ENCODE data around the gene PRDM10.
"Not testable (repeated sequence)": the region's sequence is repeated elsewhere in the genome, so short reads cannot be mapped to it uniquely, and the experiment has no call there.

PRDM10 gene, protein sequence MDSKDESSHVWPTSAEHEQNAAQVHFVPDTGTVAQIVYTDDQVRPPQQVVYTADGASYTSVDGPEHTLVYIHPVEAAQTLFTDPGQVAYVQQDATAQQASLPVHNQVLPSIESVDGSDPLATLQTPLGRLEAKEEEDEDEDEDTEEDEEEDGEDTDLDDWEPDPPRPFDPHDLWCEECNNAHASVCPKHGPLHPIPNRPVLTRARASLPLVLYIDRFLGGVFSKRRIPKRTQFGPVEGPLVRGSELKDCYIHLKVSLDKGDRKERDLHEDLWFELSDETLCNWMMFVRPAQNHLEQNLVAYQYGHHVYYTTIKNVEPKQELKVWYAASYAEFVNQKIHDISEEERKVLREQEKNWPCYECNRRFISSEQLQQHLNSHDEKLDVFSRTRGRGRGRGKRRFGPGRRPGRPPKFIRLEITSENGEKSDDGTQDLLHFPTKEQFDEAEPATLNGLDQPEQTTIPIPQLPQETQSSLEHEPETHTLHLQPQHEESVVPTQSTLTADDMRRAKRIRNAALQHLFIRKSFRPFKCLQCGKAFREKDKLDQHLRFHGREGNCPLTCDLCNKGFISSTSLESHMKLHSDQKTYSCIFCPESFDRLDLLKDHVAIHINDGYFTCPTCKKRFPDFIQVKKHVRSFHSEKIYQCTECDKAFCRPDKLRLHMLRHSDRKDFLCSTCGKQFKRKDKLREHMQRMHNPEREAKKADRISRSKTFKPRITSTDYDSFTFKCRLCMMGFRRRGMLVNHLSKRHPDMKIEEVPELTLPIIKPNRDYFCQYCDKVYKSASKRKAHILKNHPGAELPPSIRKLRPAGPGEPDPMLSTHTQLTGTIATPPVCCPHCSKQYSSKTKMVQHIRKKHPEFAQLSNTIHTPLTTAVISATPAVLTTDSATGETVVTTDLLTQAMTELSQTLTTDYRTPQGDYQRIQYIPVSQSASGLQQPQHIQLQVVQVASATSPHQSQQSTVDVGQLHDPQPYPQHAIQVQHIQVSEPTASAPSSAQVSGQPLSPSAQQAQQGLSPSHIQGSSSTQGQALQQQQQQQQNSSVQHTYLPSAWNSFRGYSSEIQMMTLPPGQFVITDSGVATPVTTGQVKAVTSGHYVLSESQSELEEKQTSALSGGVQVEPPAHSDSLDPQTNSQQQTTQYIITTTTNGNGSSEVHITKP

DNA sequence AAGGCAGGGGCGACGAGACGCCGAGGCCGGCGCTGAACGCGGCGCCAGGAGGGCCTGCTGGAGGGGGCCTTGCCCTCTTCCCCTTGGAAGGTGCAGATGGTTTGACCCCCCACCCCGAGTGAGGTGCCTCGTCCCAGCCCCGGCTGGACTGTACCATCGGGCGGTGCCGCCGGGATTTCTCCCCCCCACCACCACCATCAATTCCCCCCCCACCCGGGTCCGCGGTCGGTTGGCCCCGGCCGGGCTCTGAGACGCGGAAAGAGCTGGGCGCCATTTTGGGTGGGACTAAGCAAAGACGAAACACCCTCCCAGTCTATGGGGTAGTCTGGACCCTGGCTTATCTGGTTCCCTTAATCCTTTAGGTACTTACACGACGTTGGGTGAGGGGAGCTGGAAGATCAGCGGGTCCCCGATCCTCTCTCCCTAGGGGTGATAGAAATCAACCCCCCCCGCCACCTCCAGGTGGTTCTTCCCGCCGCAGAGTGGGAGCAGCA, at the start of gene PRDM10:
Gene PRDM10, minus strand, starts transcription at position 484 of the 494 bp plus-strand sequence. CDS start 41,871 bp downstream, outside the sequence.
- DNase-seq (ENCODE audit: extremely low read depth in 1 of 2, low read depth in 1 of 2): peak; percentile 75 to 76

DNA sequence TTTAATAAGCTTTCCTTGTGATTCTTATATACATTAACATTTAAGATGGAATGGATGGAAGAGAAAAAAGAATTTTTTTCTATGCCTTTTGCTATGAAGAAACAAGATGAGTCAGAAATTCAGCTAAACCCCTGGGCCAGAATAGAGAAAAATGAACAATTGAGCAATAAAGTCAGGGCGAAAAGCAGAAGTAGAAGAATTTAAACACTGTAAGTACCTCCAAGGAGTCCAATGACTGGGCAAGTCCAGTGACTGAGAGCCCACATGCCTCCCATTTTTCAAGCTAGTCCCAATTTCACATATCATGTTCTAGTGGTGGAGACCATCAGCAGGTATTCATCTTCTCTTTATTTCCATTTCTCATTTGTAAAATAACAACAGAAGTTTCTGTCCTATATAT, 48.4 kb upstream of the PRDM10 start:
- no peak for DNase-seq (ENCODE audit: extremely low read depth in 1 of 2, low read depth in 1 of 2)

DNA sequence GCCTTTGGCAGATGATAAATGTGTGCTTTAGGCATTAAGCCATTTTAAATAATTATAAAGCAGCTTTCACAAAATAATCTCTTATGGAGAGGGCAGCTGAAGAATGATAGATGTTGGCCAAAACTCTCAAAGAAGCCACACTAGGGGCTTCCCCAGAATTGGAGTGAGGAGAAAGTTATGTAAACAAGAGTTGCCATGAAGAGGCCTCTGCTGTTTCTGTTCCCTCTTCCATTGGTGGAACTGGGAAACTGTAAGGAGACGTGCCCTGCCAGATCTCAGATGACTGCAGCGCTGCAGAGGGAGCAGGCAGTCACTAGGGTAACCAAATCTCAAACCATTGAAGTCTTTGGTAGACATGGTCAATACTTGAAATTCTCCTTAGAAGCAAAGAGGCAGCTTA, 47.6 kb upstream of the PRDM10 start:
- no peak for DNase-seq (ENCODE audit: extremely low read depth in 1 of 2, low read depth in 1 of 2)

DNA sequence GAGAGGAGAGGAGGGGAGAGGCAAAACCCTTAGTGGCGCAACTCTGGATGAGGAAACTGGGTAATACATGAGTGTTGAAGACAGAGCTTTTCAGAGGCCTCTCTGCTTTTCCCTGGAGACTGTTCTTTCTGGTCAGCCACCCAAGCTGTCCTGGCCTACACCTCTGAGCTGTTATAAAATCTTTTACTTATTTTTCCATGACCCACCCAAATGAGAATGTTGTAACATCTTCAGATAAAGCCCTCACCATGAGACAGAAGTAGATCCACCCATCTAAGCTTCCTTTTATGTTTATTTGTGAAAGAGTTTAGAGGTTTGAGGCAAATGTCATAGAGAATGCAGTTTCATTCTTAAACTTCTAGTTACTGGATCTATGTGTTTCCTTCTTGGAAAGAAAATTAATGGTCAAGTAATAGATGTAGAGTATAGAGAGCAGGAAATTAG, 46.7 kb upstream of the PRDM10 start:
- no peak for DNase-seq (ENCODE audit: extremely low read depth in 1 of 2, low read depth in 1 of 2)

DNA sequence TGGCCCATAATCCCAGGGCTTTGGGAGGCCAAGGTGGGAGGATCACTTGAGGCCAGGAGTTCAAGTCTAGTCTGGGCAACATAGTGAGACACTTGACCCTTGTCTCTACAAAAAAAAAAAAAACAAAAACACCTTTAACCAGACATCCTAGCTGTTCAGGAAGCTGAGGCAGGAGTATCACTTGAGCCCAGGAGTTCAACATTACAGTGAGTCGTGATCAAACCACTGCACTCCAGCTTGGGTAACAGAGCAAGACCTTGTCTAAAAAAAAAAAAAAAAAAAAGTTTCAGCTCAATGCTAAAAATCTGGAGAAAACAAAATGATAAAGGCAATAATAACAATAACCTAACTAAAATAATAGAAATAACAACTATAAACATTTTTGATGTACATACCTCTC, 44.5 kb upstream of the PRDM10 start:
- DNase-seq (ENCODE audit: extremely low read depth in 1 of 2, low read depth in 1 of 2): no peak

DNA sequence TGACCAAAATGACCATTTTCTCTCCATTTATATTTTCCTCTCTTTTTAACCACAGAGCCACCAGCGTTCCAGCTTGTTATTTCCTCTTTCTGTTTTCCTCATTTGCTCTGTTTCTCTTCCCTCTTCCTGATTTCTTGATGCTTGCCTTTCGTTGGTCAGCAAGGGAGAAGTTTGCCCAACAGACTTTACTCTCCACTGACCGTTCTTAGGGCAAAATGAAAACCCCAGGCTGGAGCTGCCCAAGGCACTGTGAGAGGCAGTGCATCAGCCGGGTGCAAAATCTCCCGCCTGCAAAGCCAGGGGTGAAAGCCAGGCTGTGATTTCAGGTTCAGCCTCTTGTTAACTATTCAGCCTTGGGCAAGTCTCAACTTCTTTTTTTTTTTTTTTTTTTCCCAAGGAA, 40.9 kb upstream of the PRDM10 start:
- DNase-seq (ENCODE audit: extremely low read depth in 1 of 2, low read depth in 1 of 2): no peak

DNA sequence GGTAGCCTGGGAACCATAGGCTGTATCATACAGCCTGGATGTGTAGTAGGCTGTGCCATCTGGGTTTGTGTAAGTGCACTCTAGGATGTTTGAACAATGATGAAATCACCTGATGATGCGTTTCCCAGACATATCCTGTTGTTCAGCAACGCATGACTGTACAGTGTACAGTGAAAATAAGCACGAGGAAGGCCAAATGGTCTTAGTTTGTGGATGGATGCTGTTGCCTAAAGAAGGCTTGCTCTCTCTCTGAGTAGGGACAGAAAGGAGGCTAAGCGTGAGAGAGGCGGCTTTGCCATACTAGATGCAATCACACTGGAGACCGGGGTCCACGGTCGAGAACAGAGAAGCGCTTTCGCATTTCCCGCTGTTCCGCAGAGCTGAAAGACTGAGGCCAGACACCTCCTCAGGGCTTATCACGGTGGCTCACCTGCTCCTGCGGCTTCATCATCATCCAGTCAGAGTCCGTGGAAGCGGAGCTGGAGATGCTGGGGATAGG, 39.5 kb upstream of the PRDM10 start:
- DNase-seq (ENCODE audit: extremely low read depth in 1 of 2, low read depth in 1 of 2): no peak

DNA sequence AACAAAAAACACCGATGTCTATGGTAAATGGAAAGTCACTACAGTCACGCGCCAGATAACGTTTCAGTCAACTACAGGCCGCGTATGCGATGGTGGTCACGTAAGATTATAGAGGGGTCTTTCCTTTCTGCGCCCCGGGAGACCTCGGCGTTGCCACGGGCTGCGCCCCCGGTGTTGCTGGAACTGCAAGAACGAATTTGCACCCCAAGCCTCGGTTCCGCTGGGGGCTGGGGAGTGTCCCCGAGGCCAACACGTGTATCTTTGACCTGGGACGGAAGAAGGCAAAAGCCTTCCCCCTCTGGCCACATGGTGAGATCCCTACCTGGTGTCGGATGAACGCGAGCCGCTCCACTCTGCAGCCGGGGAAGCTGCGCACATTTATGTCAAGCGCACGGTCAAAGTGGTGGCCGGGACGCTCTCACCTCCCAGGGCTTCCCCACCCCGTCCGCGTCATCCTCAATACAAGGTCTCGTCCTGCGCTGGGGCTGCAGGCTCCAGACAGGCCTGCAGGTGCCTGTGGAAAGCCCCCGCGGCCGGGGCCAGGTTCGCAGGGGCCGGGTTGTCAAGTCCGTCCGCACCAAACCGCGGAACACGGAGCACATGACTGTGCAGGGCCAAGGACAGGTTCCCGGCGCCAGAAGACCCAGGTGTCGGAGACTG, 37.8 kb upstream of the PRDM10 start:
- DNase-seq (ENCODE audit: extremely low read depth in 1 of 2, low read depth in 1 of 2): no peak

DNA sequence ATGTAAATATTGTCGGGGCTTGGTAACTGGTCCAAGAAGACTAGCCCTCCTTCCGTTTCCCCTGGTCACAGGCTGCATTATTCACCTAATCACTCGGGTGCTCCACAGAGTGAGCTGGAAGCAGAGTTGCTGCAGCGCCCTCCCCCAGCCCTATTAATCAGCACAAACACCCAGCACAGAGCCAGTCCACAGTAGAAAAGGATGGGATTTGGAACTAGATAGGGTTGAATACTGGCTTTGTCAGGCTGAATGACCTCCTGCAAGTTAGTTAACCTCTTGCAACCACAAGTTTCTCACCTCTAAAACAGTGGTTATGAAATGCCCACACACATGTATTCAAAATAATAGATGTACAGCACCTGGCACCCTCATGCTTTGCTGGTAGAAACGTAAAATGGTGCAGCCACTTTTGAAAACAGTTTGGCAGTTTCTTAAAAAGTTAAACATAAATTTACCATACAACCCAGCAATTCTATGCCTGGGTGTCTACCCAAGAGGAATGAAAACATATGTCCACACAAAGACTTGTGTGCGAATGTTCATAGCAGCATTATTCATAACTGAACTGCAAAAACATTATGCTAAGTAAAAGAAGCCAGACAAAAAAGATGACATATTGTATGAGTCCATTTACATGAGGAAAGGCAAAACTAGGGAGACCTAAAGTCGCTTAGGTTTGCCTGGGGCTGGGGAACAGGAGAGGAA, 35.4 kb upstream of the PRDM10 start:
- no peak for DNase-seq (ENCODE audit: extremely low read depth in 1 of 2, low read depth in 1 of 2)

DNA sequence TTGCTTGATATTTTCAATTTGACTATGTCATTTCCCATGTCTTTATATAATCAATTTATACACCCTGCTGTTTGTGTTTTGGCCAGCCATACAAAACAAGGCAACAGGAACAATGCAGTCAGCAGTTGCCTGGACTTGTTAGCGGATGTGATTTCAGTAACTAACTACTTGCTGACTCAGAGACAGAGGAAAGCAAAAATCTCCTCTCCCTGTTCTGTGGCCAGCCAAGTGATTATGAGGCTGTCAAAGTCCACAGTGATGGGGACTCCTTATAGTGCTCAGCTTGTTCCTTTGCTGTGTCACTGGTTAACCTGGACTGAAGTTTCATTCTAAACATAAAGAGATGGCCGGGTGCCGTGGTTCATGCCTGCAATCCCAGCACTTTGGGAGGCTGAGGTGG, 34.4 kb upstream of the PRDM10 start:
- DNase-seq (ENCODE audit: extremely low read depth in 1 of 2, low read depth in 1 of 2): no peak

DNA sequence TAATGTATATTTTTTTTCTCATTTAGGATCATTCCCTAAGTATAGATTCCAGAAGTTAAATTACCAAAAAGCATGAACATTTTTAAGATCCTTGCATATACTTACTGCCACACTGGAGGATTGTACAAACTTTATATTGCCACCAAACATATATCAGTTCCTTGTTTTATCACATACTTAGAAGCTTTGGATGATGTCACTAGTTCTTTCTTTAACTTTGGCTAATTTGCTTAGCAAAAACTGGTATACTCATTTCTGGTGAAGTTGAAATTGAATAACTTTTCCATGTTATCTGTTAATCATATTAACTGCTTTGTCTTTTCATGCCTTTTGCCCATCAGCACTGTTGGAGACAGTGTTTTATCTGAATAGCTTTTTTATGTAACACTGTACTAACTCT, 31.6 kb upstream of the PRDM10 start:
- no peak for DNase-seq (ENCODE audit: extremely low read depth in 1 of 2, low read depth in 1 of 2)

DNA sequence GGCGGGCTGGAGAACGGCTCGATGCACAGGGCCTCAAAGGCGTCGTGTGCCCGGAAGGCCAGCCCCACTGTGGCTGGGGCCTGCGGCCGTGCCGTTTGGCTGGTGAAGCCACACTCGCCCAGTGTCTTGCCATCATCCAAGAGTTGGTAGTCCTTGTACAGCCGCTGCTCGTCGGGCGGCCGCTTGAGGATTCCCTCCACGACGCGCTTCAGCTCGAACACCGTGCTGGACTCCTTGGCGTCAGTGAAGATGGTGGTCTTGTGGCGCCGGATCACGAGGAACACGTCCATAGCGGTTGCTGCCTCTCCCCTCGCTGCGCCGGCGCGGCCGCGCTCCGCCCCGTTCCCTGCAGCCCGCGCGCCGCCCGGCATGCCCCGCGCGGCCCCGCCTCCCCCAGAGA, 30.3 kb upstream of the PRDM10 start:
- no peak for DNase-seq (ENCODE audit: extremely low read depth in 1 of 2, low read depth in 1 of 2)

DNA sequence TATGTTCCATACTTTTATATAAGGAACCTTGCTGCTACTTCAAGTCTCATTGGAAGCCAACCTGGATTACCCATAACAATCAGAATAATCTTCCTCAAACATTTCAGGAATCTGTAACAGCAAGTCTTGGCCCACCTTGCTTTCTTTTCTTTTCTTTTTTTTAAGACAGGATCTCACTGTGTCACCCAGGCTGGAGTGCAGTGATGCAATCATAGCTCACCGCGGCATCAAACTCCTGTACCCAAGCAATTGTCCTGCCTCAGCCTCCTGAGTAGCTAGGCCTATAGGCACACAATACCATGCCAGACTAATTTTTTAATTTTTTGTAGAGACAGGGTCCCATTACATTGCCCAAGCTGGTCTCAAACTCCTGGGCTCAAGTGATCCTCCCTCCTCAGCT, 29.3 kb upstream of the PRDM10 start:
- no peak for DNase-seq (ENCODE audit: extremely low read depth in 1 of 2, low read depth in 1 of 2)

DNA sequence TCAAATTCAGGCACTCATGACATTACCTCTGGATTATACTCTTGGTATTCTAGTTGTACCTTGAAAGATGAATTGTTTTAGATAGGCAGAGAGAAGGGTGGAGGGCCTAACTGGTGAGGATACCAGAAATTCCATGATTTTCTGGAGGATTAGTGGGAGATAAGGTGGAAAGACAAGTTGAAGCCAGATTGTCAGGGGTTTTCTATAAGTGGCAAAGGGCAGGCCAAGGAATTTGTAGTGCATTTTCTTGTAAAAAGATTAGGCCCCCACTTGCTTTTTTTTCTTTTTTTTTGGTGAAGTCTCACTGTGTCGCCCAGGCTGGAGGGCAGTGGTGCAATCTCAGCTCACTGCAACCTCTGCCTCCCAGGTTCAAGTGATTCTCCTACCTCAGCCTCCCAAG, 28.4 kb upstream of the PRDM10 start:
- DNase-seq (ENCODE audit: extremely low read depth in 1 of 2, low read depth in 1 of 2): no peak

DNA sequence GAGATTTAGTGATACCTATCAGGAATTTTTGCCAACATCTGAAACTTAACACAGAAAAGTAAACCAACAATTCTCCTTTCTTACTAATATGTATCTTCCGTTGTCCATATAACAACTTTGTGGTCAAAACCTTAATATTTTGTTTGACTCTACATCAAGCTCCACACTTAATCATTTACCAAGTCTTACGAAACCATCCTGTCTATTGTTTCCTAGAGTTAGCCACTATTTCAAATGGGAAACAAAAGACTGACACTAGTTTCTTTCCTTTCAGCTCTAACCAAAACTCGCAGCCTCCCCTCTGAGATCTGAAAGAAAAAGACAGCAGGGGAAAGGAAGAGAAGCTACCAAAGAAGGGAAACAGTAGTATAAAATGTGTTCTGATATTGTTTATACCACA, 26.5 kb upstream of the PRDM10 start:
- DNase-seq (ENCODE audit: extremely low read depth in 1 of 2, low read depth in 1 of 2): no peak

DNA sequence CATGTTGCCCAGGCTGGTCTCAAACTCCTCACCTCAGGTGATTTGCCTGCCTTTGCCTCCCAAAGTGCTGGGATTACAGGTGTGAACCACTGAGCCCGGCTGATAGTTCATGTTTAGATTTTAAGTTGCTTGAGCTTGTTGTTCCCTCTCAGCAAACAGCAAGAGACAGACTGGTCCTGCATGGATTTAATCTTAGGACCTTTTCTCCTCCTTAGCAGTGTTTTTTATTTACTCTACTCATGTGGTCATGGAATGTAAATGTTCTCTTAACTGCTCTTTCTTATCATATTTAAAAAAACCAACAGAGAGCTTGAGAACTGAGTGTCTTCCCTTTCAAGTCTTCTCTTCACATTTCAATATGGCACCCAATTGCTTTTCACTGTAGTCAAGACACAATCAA, 22.7 kb upstream of the PRDM10 start:
- no peak for DNase-seq (ENCODE audit: extremely low read depth in 1 of 2, low read depth in 1 of 2)

DNA sequence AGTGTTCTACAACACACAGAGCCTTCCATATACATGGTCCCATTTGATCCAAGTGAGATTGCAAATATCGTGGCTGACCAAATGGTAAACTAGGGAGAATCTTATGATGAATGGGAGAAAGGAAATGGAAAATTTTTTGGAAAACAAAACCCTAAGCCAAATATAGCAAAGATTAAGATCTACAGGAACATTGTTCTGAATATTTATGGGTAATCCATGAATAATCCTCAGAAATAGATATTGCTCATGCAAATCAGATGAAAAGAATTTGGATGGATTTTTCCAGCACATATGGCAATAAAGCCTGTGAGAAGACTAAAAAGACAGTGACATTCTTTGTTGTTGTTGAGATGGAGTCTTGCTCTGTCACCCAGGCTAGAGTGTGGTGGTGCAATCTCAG, 21.7 kb upstream of the PRDM10 start:
- DNase-seq (ENCODE audit: extremely low read depth in 1 of 2, low read depth in 1 of 2): no peak

DNA sequence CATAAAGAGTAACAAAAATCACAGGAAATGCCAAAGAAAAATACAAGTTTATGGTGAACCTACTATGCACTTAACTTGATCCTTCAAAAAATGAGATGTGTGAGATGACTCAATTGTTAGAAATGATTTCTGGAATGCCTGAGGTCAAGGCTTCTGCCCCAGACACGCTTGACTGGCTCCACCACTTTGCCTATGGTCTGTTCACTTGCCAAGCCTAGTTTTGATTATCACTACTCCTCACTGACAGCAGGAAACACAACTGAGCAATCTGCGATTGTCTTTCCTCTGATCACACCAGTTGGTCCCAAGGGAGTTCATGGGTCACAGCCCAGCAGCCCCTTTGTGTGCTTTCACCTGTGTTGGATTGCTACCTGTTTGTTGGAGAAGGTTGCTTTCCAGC, 20.6 kb upstream of the PRDM10 start:
- DNase-seq (ENCODE audit: extremely low read depth in 1 of 2, low read depth in 1 of 2): no peak

DNA sequence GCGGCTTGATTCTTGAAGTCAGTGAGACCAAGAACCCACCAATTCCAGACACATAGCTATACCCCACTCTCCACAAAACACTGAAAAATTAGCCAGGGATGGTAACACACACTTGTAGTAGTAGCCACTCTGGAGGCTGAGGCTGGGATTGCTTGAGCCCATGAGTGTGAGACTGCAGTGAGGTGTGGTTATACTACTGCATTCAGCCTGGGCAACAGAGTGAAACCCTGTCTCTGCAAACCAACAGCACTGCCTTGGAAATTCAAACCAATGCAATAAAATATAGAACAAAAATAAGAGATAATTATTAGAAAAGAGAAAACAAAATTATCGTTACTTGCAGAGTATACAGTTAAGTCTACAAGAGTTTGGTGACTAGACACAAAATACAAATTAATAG, 20.2 kb upstream of the PRDM10 start:
- DNase-seq (ENCODE audit: extremely low read depth in 1 of 2, low read depth in 1 of 2): no peak

DNA sequence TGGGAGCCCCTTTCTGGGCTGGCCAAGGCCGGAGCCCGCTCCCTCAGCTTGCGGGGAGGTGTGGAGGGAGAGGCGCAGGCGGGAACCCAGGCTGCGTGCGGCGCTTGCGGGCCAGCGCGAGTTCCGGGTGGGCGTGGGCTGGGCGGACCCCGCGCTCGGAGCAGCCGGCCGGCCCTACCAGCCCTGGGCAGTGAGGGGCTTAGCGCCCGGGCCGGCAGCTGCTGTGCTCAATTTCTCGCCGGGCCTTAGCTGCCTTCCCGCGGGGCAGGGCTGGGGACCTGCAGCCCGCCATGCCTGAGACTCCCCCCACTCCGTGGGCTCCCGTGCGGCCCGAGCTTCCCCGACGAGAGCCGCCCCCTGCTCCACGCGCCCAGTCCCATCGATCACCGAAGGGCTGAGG, 19.0 kb upstream of the PRDM10 start:
- not testable (repeated sequence) for DNase-seq (ENCODE audit: extremely low read depth in 1 of 2, low read depth in 1 of 2)
